RCC 7860 (cell line): ENCODE results near the gene PCNX2.

ENCODE experiments used
- DNase-seq: peaks from one replicate; pipeline ENCODE4 v3.0.0-alpha.2; 2015; ENCODE audit warnings: low spot score
- FAIRE-seq: peaks from 2 replicates; lab custom pipeline; 2012; peaks lifted over from hg19 to GRCh38; lab: Jason Lieb, UNC

PCNX2 gene

GRCh38 chr1:233257786-233258185, 37.7 kb downstream of the PCNX2 start:
- DNase-seq (no peak), FAIRE-seq (no peak)

DNA sequence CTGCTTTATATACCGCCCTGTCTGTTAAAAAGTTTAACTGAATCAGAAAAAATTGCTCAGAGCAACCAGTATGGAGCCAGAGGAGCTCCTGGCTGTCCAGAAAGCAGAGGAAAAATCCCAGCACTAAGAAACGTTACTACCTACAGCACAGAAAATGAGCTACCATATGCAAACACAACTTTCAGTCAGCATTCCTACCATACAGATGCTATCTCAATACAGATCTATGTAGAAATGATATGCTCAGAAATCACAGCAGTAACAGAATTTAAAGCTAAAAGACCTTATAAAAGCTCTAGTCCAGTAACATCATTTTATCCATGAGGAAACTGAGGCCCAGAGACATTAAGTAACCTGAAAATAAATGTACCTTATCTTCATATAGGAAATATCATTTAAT, 38.7 kb downstream of the PCNX2 start:
- no peak for FAIRE-seq
- no peak for DNase-seq

- no peak for DNase-seq
- no peak for FAIRE-seq
Measured at GRCh38 chr1:233256191-233256590, 39.3 kb downstream of the PCNX2 start.

GRCh38 chr1:233255145-233255544, 40.4 kb downstream of the PCNX2 start:
- DNase-seq = no peak
- no peak for FAIRE-seq

DNA sequence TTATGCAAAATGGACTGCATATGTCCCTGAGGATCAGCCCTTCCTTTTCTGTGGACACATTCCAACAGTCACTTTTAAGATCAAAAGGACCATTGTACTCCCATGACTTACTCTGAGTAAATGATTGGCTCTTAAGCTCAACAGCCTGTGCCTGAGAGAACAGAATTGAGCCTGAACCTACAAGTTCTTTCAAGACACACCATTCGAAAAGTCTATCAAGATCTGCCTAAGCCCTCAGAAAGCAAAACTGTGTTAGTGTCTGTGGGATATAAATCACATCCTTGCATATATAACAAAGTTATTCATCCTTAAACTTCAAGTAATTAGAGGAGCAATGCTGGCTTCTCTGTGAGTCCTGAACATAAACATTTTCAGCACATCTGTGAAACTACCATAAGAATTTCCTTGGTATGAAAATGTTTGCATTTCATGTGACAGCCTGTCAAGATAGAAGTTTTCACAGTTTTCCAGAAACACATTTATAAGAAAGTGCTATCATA, 41.6 kb downstream of the PCNX2 start:
- FAIRE-seq (peak; percentile 34), DNase-seq (no peak)

- FAIRE-seq = no peak
Measured at GRCh38 chr1:233253231-233253831, 42.2 kb downstream of the PCNX2 start.

GRCh38 chr1:233252441-233252840, 43.1 kb downstream of the PCNX2 start:
- DNase-seq (no peak), FAIRE-seq (no peak)

More at GRCh38 chr1:233253231-233253831, 42.2 kb downstream of the PCNX2 start:
- DNase-seq = no peak

DNA sequence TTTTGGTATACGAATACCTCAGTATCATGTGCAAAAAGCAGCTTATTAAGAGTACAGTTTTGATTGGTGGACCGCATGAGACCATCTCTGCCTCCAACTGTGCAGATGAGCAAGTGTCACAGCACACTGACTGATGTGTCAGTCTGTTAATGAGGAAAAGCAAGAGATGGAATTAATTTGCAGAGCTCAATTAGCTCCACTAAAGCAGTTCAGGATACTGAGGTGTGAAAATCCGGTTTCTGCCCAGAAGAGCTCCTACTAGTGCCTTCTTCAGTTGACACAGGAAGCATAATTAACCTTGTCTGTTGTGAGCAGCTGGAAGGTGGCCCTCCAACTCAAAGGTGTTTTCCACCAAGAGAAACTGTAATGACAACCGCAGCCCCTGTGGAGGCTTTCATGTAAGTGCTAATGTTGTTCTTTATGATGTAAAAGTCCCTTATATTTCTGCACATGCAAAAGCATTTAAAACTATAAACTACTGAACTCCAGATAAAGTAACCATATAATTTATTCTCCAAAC, 44.3 kb downstream of the PCNX2 start:
- FAIRE-seq (no peak), DNase-seq (no peak)

- FAIRE-seq = no peak
- no peak for DNase-seq
Measured at GRCh38 chr1:233248014-233248413, 47.5 kb downstream of the PCNX2 start.

DNA sequence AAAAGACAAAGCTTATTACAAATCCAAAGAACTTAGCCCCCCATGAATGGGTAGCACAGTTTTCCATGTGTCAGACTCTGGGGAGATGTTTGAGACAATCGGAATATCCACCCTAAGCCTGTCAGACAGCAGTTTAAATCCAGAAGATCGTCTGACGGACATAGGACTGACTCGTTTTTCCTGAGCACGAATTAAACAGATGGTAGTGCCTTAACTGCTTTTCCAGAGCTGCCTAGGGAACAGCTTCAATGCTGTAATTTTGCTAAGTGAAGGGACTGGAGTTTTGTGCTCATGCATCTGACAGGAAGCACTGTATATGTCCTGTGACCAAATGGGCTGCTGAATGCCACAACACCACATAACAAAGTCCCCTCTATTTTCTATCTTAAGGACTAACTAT, 48.6 kb downstream of the PCNX2 start:
- DNase-seq = no peak

DNA sequence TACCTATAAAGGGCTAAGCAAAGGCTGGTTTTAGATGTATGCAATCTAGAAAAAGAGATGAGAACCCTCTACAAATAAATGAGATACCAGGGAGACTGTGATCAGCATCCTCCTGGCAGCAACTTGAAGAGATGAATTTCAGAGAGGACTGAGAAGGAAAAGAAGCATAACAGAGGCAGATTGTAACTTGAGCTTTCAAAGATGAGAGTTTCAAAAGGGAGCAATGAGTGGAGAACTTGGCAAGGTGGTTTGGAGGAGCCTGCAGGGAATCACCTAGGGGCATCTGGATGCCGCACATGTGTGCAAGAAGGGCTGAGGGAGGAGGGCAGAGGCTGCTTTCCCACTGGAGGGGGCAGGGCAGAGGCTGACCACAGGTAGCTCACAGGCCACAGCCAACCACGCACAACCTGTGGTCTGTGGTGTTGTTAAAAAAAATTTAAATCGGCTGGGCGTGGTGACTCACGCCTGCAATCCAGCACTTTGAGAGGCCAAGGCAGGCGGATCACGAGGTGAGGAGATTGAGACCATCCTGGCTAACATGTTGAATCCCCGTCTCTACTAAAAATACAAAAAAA, 50.2 kb downstream of the PCNX2 start:
- FAIRE-seq = peak; percentile 25
- no peak for DNase-seq

More for the DNA sequence above, 48.6 kb downstream of the PCNX2 start:
- no peak for FAIRE-seq

DNA sequence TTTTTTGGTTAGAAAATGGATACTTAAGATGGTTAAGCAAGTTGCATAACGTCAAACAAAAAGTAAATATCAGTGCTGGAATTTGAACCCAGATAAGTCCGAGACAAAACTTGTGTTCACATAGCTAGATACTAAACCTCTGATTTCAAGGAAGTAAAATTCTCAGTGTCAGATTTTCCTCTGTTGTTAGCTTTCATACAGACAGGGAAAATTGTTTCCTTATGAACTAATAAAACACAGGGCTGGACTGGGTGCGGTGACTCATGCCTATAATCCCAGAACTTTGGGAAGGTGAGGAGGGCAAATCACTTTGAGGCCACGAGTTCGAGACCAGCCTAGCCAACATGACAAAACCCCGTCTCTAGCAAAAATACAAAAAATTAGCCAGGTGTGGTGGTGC, 51.3 kb downstream of the PCNX2 start:
- no peak for FAIRE-seq
- no peak for DNase-seq

- FAIRE-seq (no peak), DNase-seq (no peak)
Measured at GRCh38 chr1:233242827-233243483, 52.6 kb downstream of the PCNX2 start.

GRCh38 chr1:233241759-233242158, 53.8 kb downstream of the PCNX2 start:
- FAIRE-seq = peak; percentile 18
- DNase-seq = no peak

DNA sequence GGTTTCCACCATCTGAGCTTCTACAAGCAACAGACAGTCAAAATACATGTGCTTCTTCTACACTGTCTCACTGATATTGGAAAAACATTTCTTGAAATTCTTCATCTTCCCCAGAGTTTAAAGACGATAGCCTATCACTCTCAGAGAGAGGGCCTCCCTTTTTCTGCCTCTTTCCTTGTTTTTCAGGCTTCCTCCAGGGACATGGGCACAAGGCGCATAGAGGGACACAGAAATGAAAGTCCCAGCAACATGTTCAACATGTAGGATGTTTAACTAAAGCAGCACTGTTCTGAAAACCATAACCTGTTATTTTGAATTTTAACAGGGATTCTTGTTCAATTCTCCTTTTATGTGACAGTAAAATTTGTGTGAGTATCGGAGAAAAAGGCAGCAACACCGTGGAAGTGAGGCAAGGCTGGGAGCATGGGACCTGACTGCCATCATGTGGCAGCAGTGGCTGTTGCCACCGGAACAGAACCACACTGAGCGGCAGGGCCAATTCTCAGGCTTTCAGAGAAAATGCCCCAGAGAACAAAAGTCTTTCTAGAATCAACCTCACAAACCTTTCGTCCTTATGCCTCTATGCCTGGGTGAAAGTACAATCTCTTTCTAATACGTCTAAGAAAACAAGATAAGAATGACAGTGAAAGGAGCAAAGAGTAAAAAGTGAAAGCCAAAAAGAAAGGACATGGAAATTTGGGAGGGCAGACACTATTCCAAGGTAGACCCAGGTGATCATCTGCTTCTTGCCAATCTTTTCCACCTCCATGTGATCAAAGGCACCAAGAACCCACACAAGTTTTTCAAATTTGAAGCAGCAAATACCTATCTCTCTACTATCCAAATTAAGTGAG, 54.5 kb downstream of the PCNX2 start:
- no peak for FAIRE-seq
- no peak for DNase-seq

DNA sequence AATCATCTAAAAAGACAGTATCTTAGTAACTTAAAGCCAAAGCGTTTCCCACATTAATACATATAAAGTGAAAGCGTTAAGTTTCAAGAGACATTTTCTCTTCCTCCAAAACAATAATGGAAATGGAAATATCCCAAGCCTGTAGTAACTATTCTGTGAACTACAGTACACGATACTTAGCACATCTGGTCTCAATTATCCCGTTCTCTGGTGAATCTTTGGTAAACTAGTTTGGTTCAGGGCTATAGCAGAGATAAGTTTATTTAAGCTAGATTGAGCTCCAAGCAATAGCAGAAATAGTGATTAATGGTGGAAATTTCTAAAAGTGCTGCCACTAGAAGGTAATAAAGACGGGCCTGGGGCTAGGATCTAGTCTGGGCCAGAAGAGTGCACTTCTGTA, 55.2 kb downstream of the PCNX2 start:
- FAIRE-seq (no peak), DNase-seq (no peak)

DNA sequence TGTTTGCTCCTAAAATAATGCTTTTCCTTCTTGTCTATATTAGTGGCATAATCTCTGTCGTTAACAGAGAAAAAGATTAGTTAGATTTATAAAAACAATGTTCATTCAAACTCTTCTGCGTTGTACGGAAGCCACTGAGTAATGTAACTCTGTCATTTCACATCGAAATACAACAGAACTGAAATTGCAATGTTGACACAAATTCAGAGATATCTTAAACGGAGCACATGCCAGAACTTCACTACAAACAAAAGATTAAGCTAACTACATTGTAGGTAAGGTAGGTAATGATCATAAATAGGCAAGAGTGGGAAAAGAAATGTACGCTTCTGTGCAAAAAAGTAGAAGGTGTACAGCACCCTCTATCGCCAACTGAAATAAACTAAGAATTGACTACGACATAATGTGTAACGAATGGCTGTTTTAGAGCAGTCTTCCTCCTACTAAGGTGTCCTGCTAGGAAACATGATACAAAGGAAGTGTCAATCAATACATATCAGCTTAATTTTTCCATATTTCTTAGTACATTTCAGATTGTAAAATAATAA, 56.6 kb downstream of the PCNX2 start:
- no peak for DNase-seq
- FAIRE-seq = no peak

GRCh38 chr1:233237647-233238046, 57.9 kb downstream of the PCNX2 start:
- FAIRE-seq (no peak), DNase-seq (no peak)

DNA sequence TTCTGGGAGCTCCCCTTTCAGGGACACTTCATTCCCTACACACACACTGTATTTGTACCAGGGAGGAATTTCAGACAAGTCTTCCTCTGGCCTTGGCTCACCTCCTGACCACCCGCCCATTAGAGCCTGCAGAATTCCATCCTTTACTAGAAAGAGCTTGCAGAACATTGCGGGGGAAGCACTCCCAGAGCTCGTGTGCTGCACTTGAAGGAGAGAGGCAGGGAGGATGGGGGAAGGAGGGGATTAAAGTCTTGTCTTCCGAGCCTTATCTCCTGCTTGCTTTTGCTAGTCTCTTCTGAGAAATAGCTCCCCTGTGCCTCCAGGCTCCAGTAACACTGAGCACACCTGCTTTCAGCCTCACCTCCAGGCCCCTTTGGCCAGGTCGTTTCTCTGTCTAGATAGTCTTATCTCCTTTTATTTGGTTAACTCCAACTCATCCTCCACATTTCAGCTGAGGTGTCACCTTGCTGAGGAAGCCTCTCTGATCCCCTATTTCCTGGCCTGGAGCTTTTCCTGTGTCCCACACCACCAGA, 62.0 kb downstream of the PCNX2 start:
- FAIRE-seq (no peak), DNase-seq (no peak)

DNA sequence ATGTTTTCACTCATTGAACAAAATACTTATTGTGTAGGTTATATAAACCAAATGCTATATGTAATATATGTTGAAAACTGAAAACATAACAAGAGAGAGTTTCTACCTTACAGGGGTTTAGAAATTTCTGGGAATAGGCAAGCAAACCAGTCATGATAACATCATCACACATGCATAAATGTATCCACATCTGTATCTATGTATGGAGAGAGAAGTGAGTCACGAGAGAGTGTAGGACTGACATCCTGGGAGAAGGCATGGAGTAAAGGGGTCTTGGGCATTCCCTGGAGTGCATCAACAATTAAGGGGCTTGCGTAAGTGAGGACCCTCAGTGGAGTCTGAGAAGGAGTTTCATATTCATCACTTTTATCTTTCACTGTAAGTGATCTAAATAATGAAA, 65.5 kb downstream of the PCNX2 start:
- DNase-seq = no peak
- no peak for FAIRE-seq

GRCh38 chr1:233229288-233229687, 66.2 kb downstream of the PCNX2 start:
- FAIRE-seq = no peak
- DNase-seq = no peak
